Loucy (cell line): ENCODE measurements around the gene GUSB.
"Not testable (repeated sequence)": the region's sequence is repeated elsewhere in the genome, so short reads cannot be mapped to it uniquely, and the experiment has no call there.

ENCODE experiments used
- H2AFZ ChIP-seq: fragments of 200-600 bp; sonication (generic); 2 replicates; pipeline ENCODE4 v1.6.0; 2016; ENCODE audit warnings: antibody characterized with exemption, mild to moderate bottlenecking, low read length, moderate library complexity
- H3F3A ChIP-seq: fragments of 200-600 bp; 2 replicates; pipeline ENCODE4 v1.6.0; 2016; ENCODE audit warnings: antibody characterized with exemption, low read depth, mild to moderate bottlenecking
- H3K27me3 ChIP-seq: fragments of 200-600 bp; sonication (generic); 2 replicates; pipeline ENCODE4 v1.6.1; 2014; ENCODE audit warnings: low read length, mild to moderate bottlenecking; ENCODE audit not compliant: insufficient read depth, poor library complexity, severe bottlenecking
- H3K36me3 ChIP-seq: fragments of 200-600 bp; sonication (generic); 2 replicates; pipeline ENCODE4 v1.6.1; 2016; ENCODE audit warnings: low read length; ENCODE audit not compliant: insufficient read depth
- H3K4me1 ChIP-seq: fragments of 200-600 bp; sonication (generic); 2 replicates; pipeline ENCODE4 v1.5.1; 2014; ENCODE audit warnings: low read length, mild to moderate bottlenecking; ENCODE audit not compliant: insufficient read depth, poor library complexity, severe bottlenecking
- H3K4me2 ChIP-seq: fragments of 200-600 bp; sonication (generic); 2 replicates; pipeline ENCODE4 v1.6.0; 2014; ENCODE audit warnings: antibody characterized with exemption, low read length, low read depth, mild to moderate bottlenecking; ENCODE audit not compliant: poor library complexity, severe bottlenecking
- H3K4me3 ChIP-seq: fragments of 200-600 bp; sonication (generic); 2 replicates; pipeline ENCODE4 v1.5.1; 2014; ENCODE audit warnings: low read length, mild to moderate bottlenecking, mixed read lengths; ENCODE audit not compliant: poor library complexity, severe bottlenecking
- H3K79me2 ChIP-seq: fragments of 200-600 bp; sonication (generic); 2 replicates; pipeline ENCODE4 v1.6.1; 2014; ENCODE audit warnings: low read length; ENCODE audit not compliant: insufficient read depth
- H3K9ac ChIP-seq: fragments of 200-600 bp; sonication (generic); 2 replicates; pipeline ENCODE4 v1.6.0; 2014; ENCODE audit warnings: mild to moderate bottlenecking, low read depth, low read length, moderate library complexity; ENCODE audit not compliant: poor library complexity, severe bottlenecking
- H3K9me2 ChIP-seq: fragments of 200-600 bp; sonication (generic); replicated peaks from 2 replicates; pipeline ENCODE4 v1.6.1; 2016; ENCODE audit warnings: low read depth, low read length, mixed read lengths
- H3K9me3 ChIP-seq: fragments of 200-600 bp; sonication (generic); 2 replicates; pipeline ENCODE4 v1.6.1; 2014; ENCODE audit warnings: mild to moderate bottlenecking, antibody characterized with exemption, low read length, low read depth; ENCODE audit not compliant: insufficient read depth
- H4K20me1 ChIP-seq: fragments of 200-600 bp; sonication (generic); 2 replicates; pipeline ENCODE4 v1.6.0; 2014; ENCODE audit warnings: antibody characterized with exemption, low read length, mild to moderate bottlenecking; ENCODE audit not compliant: insufficient read depth, poor library complexity, severe bottlenecking
- EZH2phosphoT487 ChIP-seq: fragments of 200-600 bp; IDR thresholded peaks from 2 replicates; pipeline ENCODE4 v1.6.1; 2018; ENCODE audit warnings: antibody characterized with exemption, mild to moderate bottlenecking, moderate library complexity, borderline replicate concordance
- TF ChIP-seq, protein P1 (sequence below): fragments of 200-600 bp; sonication (generic); conservative IDR thresholded peaks from 2 replicates; pipeline ENCODE4 v1.5.1; 2014; ENCODE audit warnings: mild to moderate bottlenecking, antibody characterized with exemption, low read length

Gene GUSB

DNA sequence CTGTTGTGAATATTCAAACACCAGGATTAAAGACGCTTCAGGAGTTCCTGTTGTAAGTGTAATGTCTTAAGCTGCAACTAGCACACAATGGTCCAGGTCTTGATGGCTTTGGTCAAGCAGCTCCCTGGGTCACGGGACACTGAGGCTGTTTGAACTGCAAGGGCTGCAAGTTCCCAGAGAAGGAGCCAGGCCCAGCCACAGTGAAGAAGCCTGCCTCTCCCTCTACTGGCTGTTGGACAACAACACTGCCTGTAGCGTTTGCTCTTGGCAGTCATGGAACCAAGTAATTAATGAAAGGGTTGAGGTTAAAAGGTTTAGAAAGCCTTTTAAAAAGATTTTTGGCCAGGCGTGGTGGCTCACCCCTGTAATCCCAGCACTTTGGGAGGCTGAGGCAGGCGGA is 31.9 kb upstream of the GUSB start:
- H3K79me2 ChIP-seq: no peaks in the 10 kb centered on the region
- H3K4me3 ChIP-seq: no peak overlapping the region
- no peak overlapping the region for H3K4me2 ChIP-seq
- no peaks in the 10 kb centered on the region for H3K4me1 ChIP-seq
- no peaks in the 10 kb centered on the region for H3K9me3 ChIP-seq
- TF ChIP-seq, protein P1, sequence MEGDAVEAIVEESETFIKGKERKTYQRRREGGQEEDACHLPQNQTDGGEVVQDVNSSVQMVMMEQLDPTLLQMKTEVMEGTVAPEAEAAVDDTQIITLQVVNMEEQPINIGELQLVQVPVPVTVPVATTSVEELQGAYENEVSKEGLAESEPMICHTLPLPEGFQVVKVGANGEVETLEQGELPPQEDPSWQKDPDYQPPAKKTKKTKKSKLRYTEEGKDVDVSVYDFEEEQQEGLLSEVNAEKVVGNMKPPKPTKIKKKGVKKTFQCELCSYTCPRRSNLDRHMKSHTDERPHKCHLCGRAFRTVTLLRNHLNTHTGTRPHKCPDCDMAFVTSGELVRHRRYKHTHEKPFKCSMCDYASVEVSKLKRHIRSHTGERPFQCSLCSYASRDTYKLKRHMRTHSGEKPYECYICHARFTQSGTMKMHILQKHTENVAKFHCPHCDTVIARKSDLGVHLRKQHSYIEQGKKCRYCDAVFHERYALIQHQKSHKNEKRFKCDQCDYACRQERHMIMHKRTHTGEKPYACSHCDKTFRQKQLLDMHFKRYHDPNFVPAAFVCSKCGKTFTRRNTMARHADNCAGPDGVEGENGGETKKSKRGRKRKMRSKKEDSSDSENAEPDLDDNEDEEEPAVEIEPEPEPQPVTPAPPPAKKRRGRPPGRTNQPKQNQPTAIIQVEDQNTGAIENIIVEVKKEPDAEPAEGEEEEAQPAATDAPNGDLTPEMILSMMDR: peak; percentile 40
- TF ChIP-seq EZH2phosphoT487: no peak
- H2AFZ ChIP-seq: no peak overlapping the region
- H3K9ac ChIP-seq: no peak overlapping the region
- no peaks in the 10 kb centered on the region for H4K20me1 ChIP-seq
- no peaks in the 10 kb centered on the region for H3K36me3 ChIP-seq
- no peaks in the 10 kb centered on the region for H3F3A ChIP-seq
- no peaks in the 10 kb centered on the region for H3K27me3 ChIP-seq
- no peaks in the 10 kb centered on the region for H3K9me2 ChIP-seq

DNA sequence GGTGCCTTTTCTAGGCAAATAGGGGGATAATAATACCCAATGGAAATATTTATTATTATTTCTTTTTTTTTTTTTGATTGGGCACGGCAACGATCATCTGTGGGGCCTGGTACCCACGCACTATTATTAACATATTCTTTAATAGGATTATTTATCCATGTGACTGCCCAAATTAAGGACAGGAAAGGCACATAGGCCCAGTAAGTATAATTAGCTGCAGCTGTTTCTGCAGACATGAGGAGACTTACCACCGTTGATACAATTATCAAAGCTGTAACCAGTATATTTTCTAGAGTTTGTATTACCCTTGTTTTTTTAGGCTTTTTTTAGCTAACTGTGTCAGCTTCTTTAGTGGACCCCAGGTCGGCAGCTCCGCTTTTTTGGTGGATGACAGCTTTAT is 25.2 kb upstream of the GUSB start:
- Histone ChIP-seq H2AFZ (no peak overlapping the region), H3K27me3 (no peaks in the 10 kb centered on the region), H4K20me1 (no peaks in the 10 kb centered on the region), H3K4me2 (no peak overlapping the region), H3K9ac (no peak overlapping the region), H3K36me3 (no peaks in the 10 kb centered on the region), H3K79me2 (no peaks in the 10 kb centered on the region), H3K4me1 (no peaks in the 10 kb centered on the region), H3K9me2 (no peaks in the 10 kb centered on the region), H3K4me3 (no peak overlapping the region), H3K9me3 (no peaks in the 10 kb centered on the region), H3F3A (no peaks in the 10 kb centered on the region)
- TF ChIP-seq EZH2phosphoT487: no peak
- TF ChIP-seq, protein P1: no peak

DNA sequence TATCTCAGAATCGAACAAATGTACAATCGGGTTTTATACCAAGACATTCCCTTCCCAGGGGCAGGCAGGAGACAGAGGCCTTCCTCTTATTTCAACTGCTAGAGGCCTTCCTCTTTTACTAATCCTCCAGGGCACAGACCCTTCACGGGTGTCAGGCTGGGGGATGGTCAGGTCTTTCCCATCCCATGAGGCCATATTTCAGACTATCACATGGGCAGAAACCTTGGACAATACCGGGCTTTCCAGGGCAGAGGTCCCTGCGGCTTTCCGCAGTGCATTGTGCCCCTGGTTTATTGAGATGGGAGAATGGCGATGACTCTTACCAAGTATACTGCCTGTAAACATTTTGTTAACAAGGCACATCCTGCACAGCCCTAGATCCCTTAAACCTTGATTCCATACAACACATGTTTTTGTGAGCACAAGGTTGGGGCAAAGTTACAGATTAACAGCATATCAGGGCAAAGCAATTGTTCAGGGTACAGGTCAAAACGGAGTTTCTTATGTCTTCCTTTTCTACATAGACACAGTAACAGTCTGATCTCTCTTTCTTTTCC is 23.2 kb upstream of the GUSB start:
- not testable (repeated sequence) for H4K20me1 ChIP-seq, H3F3A ChIP-seq, H3K9me3 ChIP-seq, H3K9ac ChIP-seq, H3K79me2 ChIP-seq, H3K4me3 ChIP-seq, H3K27me3 ChIP-seq, H3K36me3 ChIP-seq, H3K4me1 ChIP-seq, H3K4me2 ChIP-seq, H3K9me2 ChIP-seq, H2AFZ ChIP-seq

DNA sequence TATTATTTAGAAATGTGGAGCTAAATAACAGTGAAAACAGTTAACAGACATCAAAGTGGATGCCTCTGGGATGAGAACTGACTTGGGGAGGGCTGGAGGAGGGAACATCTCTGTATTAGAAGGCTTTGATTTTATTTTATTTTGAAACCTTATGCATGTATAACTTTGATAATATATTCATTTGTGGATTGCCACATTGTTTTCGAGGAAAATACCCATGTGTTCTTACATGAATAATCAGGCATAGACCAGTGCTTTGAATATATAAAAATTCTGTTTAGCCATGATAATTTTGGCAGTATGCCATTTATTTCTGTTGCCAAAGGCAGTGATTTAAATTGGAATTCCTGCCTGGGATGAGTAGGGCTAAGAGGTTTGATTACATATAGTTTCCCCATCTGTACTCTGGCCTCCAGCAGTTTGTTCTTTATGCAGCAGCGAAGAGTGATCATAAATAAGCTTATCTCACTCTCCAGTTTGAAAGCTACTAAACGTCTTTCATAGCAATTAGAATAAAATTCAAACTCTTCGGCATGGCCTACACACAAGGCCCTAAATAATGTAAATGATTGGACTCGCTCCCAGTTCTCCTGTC is 18.9 kb upstream of the GUSB start:
- not testable (repeated sequence) for H3K4me3 ChIP-seq, H3K9me3 ChIP-seq, H3K79me2 ChIP-seq, H2AFZ ChIP-seq, H3K27me3 ChIP-seq, H3K9ac ChIP-seq, H3K36me3 ChIP-seq, H3K4me2 ChIP-seq, H4K20me1 ChIP-seq, H3K4me1 ChIP-seq, H3F3A ChIP-seq, H3K9me2 ChIP-seq

DNA sequence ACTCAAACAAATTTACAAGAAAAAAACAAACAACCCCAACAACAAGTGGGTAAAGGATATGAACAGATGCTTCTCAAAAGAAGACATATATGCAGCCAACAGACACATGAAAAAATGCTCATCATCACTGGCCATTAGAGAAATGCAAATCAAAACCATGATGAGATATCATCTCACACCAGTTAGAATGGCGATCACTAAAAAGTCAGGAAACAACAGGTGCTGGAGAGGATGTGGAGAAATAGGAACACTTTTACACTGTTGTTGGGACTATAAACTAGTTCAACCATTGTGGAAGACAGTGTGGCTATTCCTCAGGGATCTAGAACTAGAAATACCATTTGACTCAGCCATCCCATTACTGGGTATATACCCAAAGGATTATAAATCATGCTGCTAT is 13.0 kb upstream of the GUSB start:
- H3K9me3 ChIP-seq, H4K20me1 ChIP-seq, H3K79me2 ChIP-seq, H3K9me2 ChIP-seq, H3K9ac ChIP-seq, H3F3A ChIP-seq, H3K4me3 ChIP-seq, H2AFZ ChIP-seq, H3K36me3 ChIP-seq, H3K4me1 ChIP-seq, H3K4me2 ChIP-seq, H3K27me3 ChIP-seq: not testable (repeated sequence)
